T-cell (primary cell): ENCODE measurements around the gene ADCK1. TPM values are rescaled to one million over a fixed set of nuclear protein-coding genes. Genes with fewer than 3 reads are reported as not detected.

Source experiments
- ATAC-seq, 4 experiments: fragments of 200-7000 bp in 3 of 4; fragments of 150-1000 bp in 1 of 4; cut with Tn5 transposase; replicated peaks in 1 of 4; 1 replicate in 3 of 4; 2 replicates in 1 of 4; pipeline ENCODE4 v1.10.0; 2021; ENCODE audit warnings: moderate library complexity in 3 of 4, mild to moderate bottlenecking in 2 of 4, moderate number of reproducible peaks in 1 of 4
- CTCF ChIA-PET, 2 donors: fragments of 300-600 bp; sonication (Branson Sonifier 250); formaldehyde crosslinking; loops; one replicate each; lab custom pipeline; 2022; ENCODE audit warnings: antibody characterized with exemption in 2 of 2; lab: Charles Lee
- POLR2A ChIA-PET, 2 donors: fragments of 300-600 bp; sonication (Branson Sonifier 250); formaldehyde crosslinking; loops; one replicate each; lab custom pipeline; 2022; ENCODE audit warnings: antibody characterized with exemption in 2 of 2; lab: Charles Lee
- DNase-seq, 35 experiments: peaks; one replicate each; pipeline versions ENCODE4 v3.0.0 to v3.0.0-alpha.2; 2013 to 2023
- H3K27ac ChIP-seq: one replicate; pipeline ENCODE4 v1.5.1; 2013; ENCODE audit warnings: low read length
- H3K27me3 ChIP-seq, 2 experiments: replicated peaks in 1 of 2; 1 replicate in 1 of 2; 2 replicates in 1 of 2; pipeline versions ENCODE4 v1.6.1 to v1.7.0; 2013; ENCODE audit warnings: low read length in 1 of 2, mixed read lengths in 1 of 2; ENCODE audit not compliant: control insufficient read depth in 2 of 2, insufficient read depth in 2 of 2; ENCODE audit errors: extremely low read depth in 1 of 2
- H3K36me3 ChIP-seq, 2 donors: 1 replicate in 1 of 2; 2 replicates in 1 of 2; pipeline versions ENCODE4 v1.6.1 to v1.7.0; 2013; ENCODE audit warnings: low read length in 1 of 2; ENCODE audit not compliant: control insufficient read depth in 2 of 2, insufficient read depth in 1 of 2; ENCODE audit errors: extremely low read depth in 1 of 2
- H3K4me1 ChIP-seq, 2 experiments: 1 replicate in 1 of 2; 2 replicates in 1 of 2; pipeline versions ENCODE4 v1.6.1 to v1.7.0; 2013; ENCODE audit warnings: low read length in 2 of 2, mixed read lengths in 1 of 2; ENCODE audit not compliant: insufficient read depth in 2 of 2, control insufficient read depth in 1 of 2; ENCODE audit errors: extremely low read depth in 1 of 2
- H3K4me3 ChIP-seq, 2 donors: 1 replicate in 1 of 2; 2 replicates in 1 of 2; pipeline versions ENCODE4 v1.5.1 to v1.7.0; 2013; ENCODE audit warnings: mild to moderate bottlenecking in 2 of 2, low read length in 1 of 2, moderate library complexity in 1 of 2; ENCODE audit not compliant: control insufficient read depth in 1 of 2; ENCODE audit errors: extremely low read depth in 1 of 2
- H3K9me3 ChIP-seq: 2 replicates; pipeline ENCODE4 v1.7.0; 2013
- H3K27ac Mint-ChIP-seq, 2 donors: one replicate each; pipeline ENCODE4 v1.8.0; 2020 to 2021; ENCODE audit warnings: mild to moderate bottlenecking in 2 of 2, mixed read lengths in 2 of 2
- H3K27me3 Mint-ChIP-seq, 2 donors: one replicate each; pipeline ENCODE4 v1.8.0; 2021 to 2022; ENCODE audit warnings: mixed read lengths in 2 of 2
- H3K36me3 Mint-ChIP-seq: one replicate; pipeline ENCODE4 v1.8.0; 2021; ENCODE audit warnings: mixed read lengths
- H3K4me1 Mint-ChIP-seq, 3 donors: one replicate each; pipeline ENCODE4 v1.8.0; 2020 to 2022; ENCODE audit warnings: mixed read lengths in 3 of 3, mild to moderate bottlenecking in 1 of 3
- H3K4me3 Mint-ChIP-seq, 3 donors: one replicate each; pipeline ENCODE4 v1.8.0; 2020 to 2022; ENCODE audit warnings: mild to moderate bottlenecking in 3 of 3, mixed read lengths in 3 of 3, moderate library complexity in 3 of 3
- H3K9me3 Mint-ChIP-seq, 3 donors: one replicate each; pipeline ENCODE4 v1.8.0; 2020 to 2022; ENCODE audit warnings: mixed read lengths in 3 of 3
- WGBS: methylation state at CpG from one replicate; pipeline ENCODE4 v1.1.5; 2013; ENCODE audit warnings: missing lambda C conversion rate; ENCODE audit not compliant: insufficient coverage; 5-methylcytosine and 5-hydroxymethylcytosine counted together
- total RNA-seq, 35 experiments: library from RNA in 6 of 35; stranded (reverse) in 6 of 35; fragments of 120-200 nt in 1 of 35; gene quantifications; one replicate each; pipeline versions ENCODE4 v1.2.1 to v1.2.4 and lab custom pipeline; 2013 to 2026

The ADCK1 gene
- total RNA-seq, 5 donors from 2014 or later (not counting 1 experiment from before 2014, with no cell fraction given) = 6.3 to 16.1 (median 9.1) TPM

DNA sequence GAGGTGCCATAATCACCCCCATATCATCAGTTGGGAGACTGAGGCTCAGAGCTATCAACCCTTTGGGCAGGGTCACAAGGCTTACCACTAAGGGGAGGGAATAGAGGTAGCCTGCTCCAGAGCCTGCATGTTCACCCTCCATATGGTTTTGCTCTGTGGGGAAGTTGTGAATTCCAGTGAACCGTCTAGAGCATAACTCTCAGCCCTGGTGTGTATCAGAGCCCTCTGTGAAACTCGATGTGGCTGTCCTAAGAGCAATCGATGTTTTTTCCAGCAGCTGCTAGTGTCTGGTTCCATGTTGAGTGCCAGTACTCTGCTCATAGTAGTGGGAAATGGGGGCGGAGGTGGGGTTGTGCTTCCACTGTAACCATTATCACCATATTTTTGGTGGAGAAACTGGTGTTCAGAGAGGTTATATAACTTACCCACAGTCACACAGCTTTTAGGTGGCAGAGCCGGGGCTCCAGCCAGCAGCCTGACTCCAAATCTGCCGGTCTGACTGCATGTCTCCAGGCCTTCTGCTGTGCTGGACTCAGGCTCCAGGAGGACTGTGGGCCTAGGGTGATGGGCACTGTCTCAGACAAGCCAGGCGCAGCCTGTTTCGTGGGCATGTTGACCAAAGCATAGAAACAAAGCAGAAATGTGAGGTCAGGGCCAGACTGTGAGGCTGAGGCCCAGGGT lies 104.2 kb downstream of the ADCK1 start:
- POLR2A ChIA-PET = no interaction called here
- H3K27ac Mint-ChIP-seq = no peak overlapping the region
- CTCF ChIA-PET = interaction anchor here in 1 of 2 donors (0.6 kb wide), 1 partner anchor 32 kb away, joined by 6 read pairs; no protein-coding TSS in a partner anchor

GRCh38 chr14:77906446-77906845 lies 106.5 kb downstream of the ADCK1 start:
- DNase-seq = no peak
- H3K9me3 Mint-ChIP-seq = peaks cover 0 to 8% (median 0%) of the 10 kb centered on the region in 3 donors
- peaks cover 60% of the 10 kb centered on the region for H3K36me3 Mint-ChIP-seq
- no CpG with 5 or more reads among the region's 1 CpG for WGBS
- H3K4me1 ChIP-seq = no peaks in the 10 kb centered on the region
- H3K27ac Mint-ChIP-seq = no peak overlapping the region
- H3K27ac ChIP-seq = no peak overlapping the region
- H3K9me3 ChIP-seq = no peaks in the 10 kb centered on the region
- H3K4me3 Mint-ChIP-seq = no peak overlapping the region
- H3K4me3 ChIP-seq = no peak overlapping the region
- no peak for ATAC-seq
- H3K4me1 Mint-ChIP-seq = peaks cover 5 to 7% (median 5%) of the 10 kb centered on the region in 3 donors
- CTCF ChIA-PET = no interaction called here
- peaks cover 2 to 5% of the 10 kb centered on the region in 2 donors for H3K36me3 ChIP-seq
- H3K27me3 ChIP-seq = no peaks in the 10 kb centered on the region
- POLR2A ChIA-PET = no interaction called here
- H3K27me3 Mint-ChIP-seq = no peaks in the 10 kb centered on the region

More for the DNA sequence above, 104.2 kb downstream of the ADCK1 start:
- Mint-ChIP-seq H3K4me3 (no peak overlapping the region), H3K27me3 (no peaks in the 10 kb centered on the region), H3K4me1 (peaks cover 5 to 7% (median 5%) of the 10 kb centered on the region in 3 donors), H3K36me3 (peaks cover 61% of the 10 kb centered on the region), H3K9me3 (peaks cover 0 to 8% (median 0%) of the 10 kb centered on the region in 3 donors)
- Histone ChIP-seq H3K36me3 (peaks cover 0 to 5% of the 10 kb centered on the region in 2 donors), H3K9me3 (no peaks in the 10 kb centered on the region), H3K27ac (no peak overlapping the region), H3K27me3 (no peaks in the 10 kb centered on the region), H3K4me3 (no peak overlapping the region), H3K4me1 (no peaks in the 10 kb centered on the region)
- 97% methylated on average over 6 of the region's 8 CpGs for WGBS
- DNase-seq (no peak), ATAC-seq (no peak)

GRCh38 chr14:77908847-77909246 lies 108.9 kb downstream of the ADCK1 start:
- Mint-ChIP-seq H3K27me3 (no peaks in the 10 kb centered on the region), H3K9me3 (peaks cover 0 to 8% (median 0%) of the 10 kb centered on the region in 3 donors), H3K4me3 (no peak overlapping the region), H3K36me3 (peaks cover 52% of the 10 kb centered on the region), H3K27ac (peak overlapping the region in 1 of 2 donors; percentile 40), H3K4me1 (peaks cover 5 to 7% (median 5%) of the 10 kb centered on the region in 3 donors)
- no CpG with 5 or more reads among the region's 4 CpGs for WGBS
- Histone ChIP-seq H3K9me3 (no peaks in the 10 kb centered on the region), H3K4me3 (no peak overlapping the region), H3K4me1 (no peaks in the 10 kb centered on the region), H3K27ac (no peak overlapping the region), H3K36me3 (peaks cover 2 to 5% of the 10 kb centered on the region in 2 donors), H3K27me3 (no peaks in the 10 kb centered on the region)
- no peak for DNase-seq
- CTCF ChIA-PET = no interaction called here
- ATAC-seq = no peak
- POLR2A ChIA-PET = no interaction called here

DNA sequence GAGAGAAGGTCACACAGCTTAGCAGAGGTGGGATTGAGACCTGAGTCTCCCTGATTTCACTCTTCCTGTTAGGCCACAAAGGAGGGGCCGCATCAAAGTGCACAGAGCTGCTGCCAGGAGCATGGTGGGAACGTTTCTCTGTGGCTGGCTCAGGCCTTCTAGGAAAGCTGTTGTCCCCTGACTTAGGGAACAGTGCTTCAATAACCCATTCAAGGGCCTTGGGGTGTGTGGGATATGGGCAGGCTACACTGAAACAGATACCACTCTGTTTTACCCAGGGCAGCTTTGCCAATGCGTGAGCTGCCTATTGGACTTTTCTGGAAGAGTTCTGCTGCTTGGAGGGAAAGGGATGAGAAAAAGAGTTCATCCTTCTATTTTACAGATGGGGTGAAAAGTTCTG lies 110.0 kb downstream of the ADCK1 start:
- no peaks in the 10 kb centered on the region for H3K4me1 ChIP-seq
- Mint-ChIP-seq H3K27me3 (no peaks in the 10 kb centered on the region), H3K36me3 (peaks cover 59% of the 10 kb centered on the region), H3K27ac (no peak overlapping the region), H3K4me3 (no peak overlapping the region), H3K9me3 (peaks cover 0 to 8% (median 0%) of the 10 kb centered on the region in 3 donors), H3K4me1 (peaks cover 5 to 7% (median 5%) of the 10 kb centered on the region in 3 donors)
- ChIA-PET POLR2A (no interaction called here), CTCF (no interaction called here)
- H3K27ac ChIP-seq = no peak overlapping the region
- DNase-seq = no peak
- no peak overlapping the region for H3K4me3 ChIP-seq
- ATAC-seq = no peak
- no peaks in the 10 kb centered on the region for H3K27me3 ChIP-seq
- no peaks in the 10 kb centered on the region for H3K9me3 ChIP-seq
- peaks cover 2 to 5% of the 10 kb centered on the region in 2 donors for H3K36me3 ChIP-seq
- 56% methylated on average over 2 of the region's 3 CpGs for WGBS

DNA sequence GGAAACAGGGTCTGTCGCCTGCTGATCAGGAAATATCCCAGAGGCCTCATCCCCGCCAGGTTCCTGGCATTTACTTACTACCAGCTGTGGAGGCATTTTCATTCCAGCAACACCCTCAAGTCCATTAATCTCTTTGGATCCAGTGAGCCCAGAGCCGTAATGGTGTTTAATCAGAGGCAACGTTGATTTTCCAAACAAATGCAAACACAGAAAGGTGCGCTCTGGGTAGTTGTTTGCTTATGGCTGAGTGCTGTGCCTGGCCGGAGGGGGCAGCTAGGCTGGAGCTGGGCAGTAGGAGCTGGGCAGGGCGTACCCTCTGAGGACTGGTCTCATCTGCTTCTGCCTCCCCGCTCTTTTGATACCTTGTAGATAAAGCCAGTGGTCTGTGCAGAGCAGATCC lies 110.6 kb downstream of the ADCK1 start:
- H3K27ac ChIP-seq = no peak overlapping the region
- WGBS = 100% methylated on average over 6 of the region's 8 CpGs
- CTCF ChIA-PET = no interaction called here
- H3K36me3 ChIP-seq = peaks cover 2 to 5% of the 10 kb centered on the region in 2 donors
- H3K4me3 ChIP-seq = no peak overlapping the region
- Mint-ChIP-seq H3K27me3 (no peaks in the 10 kb centered on the region), H3K36me3 (peaks cover 63% of the 10 kb centered on the region), H3K4me1 (peaks cover 5 to 7% (median 5%) of the 10 kb centered on the region in 3 donors), H3K4me3 (no peak overlapping the region), H3K9me3 (peaks cover 0 to 8% (median 0%) of the 10 kb centered on the region in 3 donors), H3K27ac (no peak overlapping the region)
- no peaks in the 10 kb centered on the region for H3K4me1 ChIP-seq
- no peak for ATAC-seq
- no peaks in the 10 kb centered on the region for H3K27me3 ChIP-seq
- DNase-seq = no peak
- H3K9me3 ChIP-seq = no peaks in the 10 kb centered on the region
- POLR2A ChIA-PET = no interaction called here

DNA sequence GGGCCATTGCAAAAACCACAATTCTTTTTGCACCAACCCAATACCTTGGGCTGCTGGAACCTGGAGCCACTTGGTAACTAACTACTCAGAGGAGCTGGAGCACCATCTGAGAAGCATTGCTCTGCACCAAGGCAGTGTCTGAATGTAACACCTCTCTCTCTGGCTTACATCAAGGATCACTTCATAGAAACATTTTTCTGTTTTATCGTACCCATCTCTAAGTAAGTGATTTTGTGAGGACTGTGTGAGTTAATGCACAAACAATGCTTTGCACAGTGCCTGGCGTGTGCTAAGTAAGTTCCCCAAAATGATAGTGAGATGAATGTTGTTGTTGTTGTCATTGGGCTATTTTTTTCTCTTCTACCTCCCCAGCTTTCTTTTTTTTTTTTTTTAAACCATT lies 111.4 kb downstream of the ADCK1 start:
- Histone ChIP-seq H3K27ac (no peak overlapping the region), H3K4me1 (no peaks in the 10 kb centered on the region), H3K9me3 (no peaks in the 10 kb centered on the region), H3K27me3 (no peaks in the 10 kb centered on the region), H3K36me3 (peaks cover 2 to 8% of the 10 kb centered on the region in 2 donors), H3K4me3 (no peak overlapping the region)
- CTCF ChIA-PET = no interaction called here
- Mint-ChIP-seq H3K9me3 (peaks cover 0 to 2% (median 0%) of the 10 kb centered on the region in 3 donors), H3K36me3 (peaks cover 56% of the 10 kb centered on the region), H3K4me1 (peaks cover 5 to 7% (median 5%) of the 10 kb centered on the region in 3 donors), H3K4me3 (no peak overlapping the region), H3K27me3 (no peaks in the 10 kb centered on the region), H3K27ac (no peak overlapping the region)
- ATAC-seq (no peak), DNase-seq (no peak)
- WGBS = no CpG with 5 or more reads among the region's 2 CpGs
- POLR2A ChIA-PET = interaction anchor here in 1 of 2 donors (0.6 kb wide), 1 partner anchor 841 kb away, joined by 3 read pairs; no protein-coding TSS in a partner anchor
